Mononuclear cell (primary cell): ENCODE measurements around the gene TMEM272. TPM values are rescaled to one million over a fixed set of nuclear protein-coding genes. Genes with fewer than 3 reads are reported as not detected.

Source experiments
- H3K27me3 ChIP-seq: 2 replicates; pipeline ENCODE4 v1.6.0; 2011; ENCODE audit warnings: low read length, control low read depth; ENCODE audit not compliant: insufficient read depth
- H3K4me1 ChIP-seq: 2 replicates; pipeline ENCODE4 v1.5.1; 2011; ENCODE audit warnings: mild to moderate bottlenecking, low read length, control low read depth; ENCODE audit not compliant: insufficient read depth
- H3K4me3 ChIP-seq: 2 replicates; pipeline ENCODE4 v1.5.1; 2011; ENCODE audit warnings: mild to moderate bottlenecking, low read length, moderate library complexity
- H3K9me3 ChIP-seq: 2 replicates; pipeline ENCODE4 v1.5.1; 2011; ENCODE audit warnings: low read depth, mild to moderate bottlenecking, control low read depth, low read length
- total RNA-seq: library from RNA; depleted of rRNA; stranded (reverse); fragments of >200 nt; gene quantifications from one replicate; pipeline ENCODE4 v1.2.3, GENCODE V29; 2012

The TMEM272 gene
- total RNA-seq, 1 donor, result 1.0 TPM

- H3K4me1 ChIP-seq, result peaks cover 24% of the 10 kb centered on the region
- no peaks in the 10 kb centered on the region for H3K27me3 ChIP-seq
- H3K4me3 ChIP-seq, result no peak overlapping the region
- no peaks in the 10 kb centered on the region for H3K9me3 ChIP-seq
Measured at GRCh38 chr13:51795419-51795818, 49.6 kb downstream of the TMEM272 start.

GRCh38 chr13:51794964-51795363 is 50.0 kb downstream of the TMEM272 start:
- H3K4me1 ChIP-seq, result peaks cover 24% of the 10 kb centered on the region
- no peaks in the 10 kb centered on the region for H3K27me3 ChIP-seq
- H3K9me3 ChIP-seq, result no peaks in the 10 kb centered on the region
- H3K4me3 ChIP-seq, result no peak overlapping the region

- H3K4me1 ChIP-seq, result peaks cover 24% of the 10 kb centered on the region
- no peak overlapping the region for H3K4me3 ChIP-seq
- no peaks in the 10 kb centered on the region for H3K9me3 ChIP-seq
- no peaks in the 10 kb centered on the region for H3K27me3 ChIP-seq
Measured at GRCh38 chr13:51793570-51794271, 51.3 kb downstream of the TMEM272 start.

GRCh38 chr13:51786425-51787265 is 58.3 kb downstream of the TMEM272 start:
- Histone ChIP-seq H3K27me3 (no peaks in the 10 kb centered on the region), H3K4me1 (no peaks in the 10 kb centered on the region), H3K4me3 (no peak overlapping the region), H3K9me3 (no peaks in the 10 kb centered on the region)

DNA sequence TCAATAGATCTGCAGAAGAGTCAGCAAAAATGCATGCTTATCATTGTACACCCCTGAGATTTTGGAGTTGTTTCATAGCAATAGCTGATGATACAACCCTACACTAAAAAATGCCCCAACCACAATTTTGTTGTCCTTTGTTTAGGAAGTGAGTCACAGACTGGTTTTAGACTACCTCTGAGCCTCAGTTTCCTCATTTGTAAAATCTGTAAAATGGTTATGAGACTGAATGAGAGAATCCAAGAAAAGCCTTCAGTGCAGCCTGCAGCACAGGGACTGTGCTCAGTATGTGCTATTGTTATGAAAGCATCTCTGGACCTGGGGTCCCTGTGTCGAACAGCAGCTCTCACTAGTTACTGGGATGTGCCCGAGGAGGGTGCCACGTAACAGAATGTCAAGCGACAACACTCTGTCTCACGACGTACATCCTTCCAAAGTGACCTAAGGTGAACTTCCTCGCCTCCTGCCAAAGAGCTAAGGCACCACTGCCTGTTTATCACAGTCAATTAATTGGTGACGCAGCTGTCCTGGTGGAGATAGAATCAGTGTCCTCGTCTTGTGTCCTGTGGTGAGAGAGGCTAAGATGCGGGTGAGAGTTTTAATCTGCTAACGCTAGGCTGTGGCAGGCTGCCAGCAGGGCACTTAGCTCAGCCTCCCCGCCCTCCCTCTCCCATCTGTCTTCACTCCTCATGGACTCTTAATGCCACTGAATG is 59.1 kb downstream of the TMEM272 start:
- Histone ChIP-seq H3K27me3 (no peaks in the 10 kb centered on the region), H3K4me1 (no peaks in the 10 kb centered on the region), H3K4me3 (no peak overlapping the region), H3K9me3 (no peaks in the 10 kb centered on the region)

DNA sequence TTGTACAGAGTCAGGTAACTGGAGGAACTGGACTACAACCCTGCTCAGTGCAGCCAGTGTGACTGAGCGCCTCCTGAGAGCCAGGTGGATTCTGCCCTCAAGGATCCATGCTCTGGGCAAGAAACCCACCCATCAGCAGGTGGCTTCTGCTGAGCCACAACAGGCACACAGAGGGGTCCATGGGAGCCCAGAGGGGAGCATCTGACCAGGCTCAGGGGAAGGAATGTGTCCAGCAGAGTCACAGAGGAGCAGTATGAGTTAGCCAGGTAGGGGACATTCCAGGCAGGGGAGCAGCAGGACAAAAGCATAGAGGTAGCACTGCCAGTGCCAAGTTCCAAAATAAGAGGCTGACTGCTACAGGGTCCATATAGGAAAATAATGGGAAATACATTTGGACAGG is 60.9 kb downstream of the TMEM272 start:
- no peaks in the 10 kb centered on the region for H3K9me3 ChIP-seq
- H3K27me3 ChIP-seq, result no peaks in the 10 kb centered on the region

DNA sequence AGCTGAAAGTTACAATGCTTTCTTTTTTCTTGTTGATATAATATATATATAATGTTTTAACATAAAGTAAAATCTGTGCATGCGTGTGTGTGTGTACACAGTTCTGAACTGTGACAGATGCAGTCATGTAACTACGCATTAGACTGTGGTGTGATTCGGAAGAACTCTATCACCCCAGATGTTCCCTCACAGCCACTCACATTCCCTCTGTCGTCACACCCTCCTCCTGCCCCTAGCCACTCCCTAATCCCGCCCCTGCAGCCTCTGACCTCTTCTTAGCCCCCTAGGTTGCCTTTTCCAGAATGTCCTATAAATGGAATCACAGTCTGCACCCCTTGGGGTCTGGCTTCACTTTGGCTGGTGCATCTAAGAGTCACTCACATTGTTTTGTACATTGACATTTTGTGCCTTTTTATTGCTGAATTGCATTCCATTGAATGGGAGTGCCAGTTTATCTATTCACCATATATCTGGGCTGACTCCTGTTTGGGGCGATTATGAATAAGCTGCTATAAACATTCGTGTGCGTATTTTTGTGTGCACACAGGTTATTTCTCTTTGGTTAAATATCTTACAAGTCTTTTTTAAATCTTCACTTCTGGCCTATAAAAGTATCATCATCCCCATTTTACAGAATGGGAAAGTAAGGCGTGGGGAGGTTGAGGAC is 61.4 kb downstream of the TMEM272 start:
- Histone ChIP-seq H3K4me1 (no peaks in the 10 kb centered on the region), H3K4me3 (no peak overlapping the region), H3K9me3 (no peaks in the 10 kb centered on the region), H3K27me3 (no peaks in the 10 kb centered on the region)

More for the DNA sequence above, 60.9 kb downstream of the TMEM272 start:
- no peak overlapping the region for H3K4me3 ChIP-seq
- no peaks in the 10 kb centered on the region for H3K4me1 ChIP-seq

GRCh38 chr13:51782026-51782710 is 62.8 kb downstream of the TMEM272 start:
- H3K9me3 ChIP-seq, result no peaks in the 10 kb centered on the region
- H3K27me3 ChIP-seq, result no peaks in the 10 kb centered on the region
- H3K4me1 ChIP-seq, result no peaks in the 10 kb centered on the region
- H3K4me3 ChIP-seq, result no peak overlapping the region

DNA sequence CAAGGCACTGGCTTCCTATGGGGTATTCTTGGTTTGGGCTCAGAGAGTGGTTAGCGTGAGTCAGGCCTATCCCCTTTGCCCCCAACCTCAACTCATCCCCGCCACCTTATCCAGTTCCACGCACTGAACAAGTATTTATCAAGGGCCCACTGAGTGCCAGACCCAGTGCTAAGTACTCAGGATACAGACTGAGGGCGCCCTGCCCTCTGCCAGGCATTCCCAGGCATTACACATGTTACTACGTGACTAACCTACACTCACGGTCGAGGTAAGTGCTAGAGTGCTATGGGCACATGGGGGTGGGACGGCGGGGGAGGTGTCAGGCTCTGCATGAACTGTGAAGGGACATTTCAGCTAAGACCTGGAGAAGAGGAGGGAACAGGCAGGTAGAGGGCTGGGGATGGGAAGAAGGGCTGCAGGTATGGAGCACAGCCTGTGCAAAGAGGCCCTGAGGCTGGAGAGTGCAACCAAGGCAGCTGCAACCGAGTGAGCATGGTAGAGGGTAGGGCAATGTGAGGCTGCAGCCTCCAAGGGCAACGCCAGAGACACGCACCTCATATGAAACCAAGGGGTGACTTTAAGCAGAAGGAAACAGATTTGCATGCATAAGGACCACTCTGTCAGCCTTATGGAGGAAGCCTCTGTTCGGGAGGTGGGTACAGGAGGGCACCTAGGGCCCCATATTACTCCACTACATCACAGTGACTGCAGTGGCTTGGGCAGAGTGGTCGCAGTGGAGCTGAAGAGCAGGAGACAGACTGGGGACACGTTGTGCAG is 63.5 kb downstream of the TMEM272 start:
- H3K4me3 ChIP-seq, result no peak overlapping the region
- no peaks in the 10 kb centered on the region for H3K27me3 ChIP-seq
- H3K4me1 ChIP-seq, result no peaks in the 10 kb centered on the region

GRCh38 chr13:51780099-51780498 is 64.9 kb downstream of the TMEM272 start:
- H3K9me3 ChIP-seq, result no peaks in the 10 kb centered on the region
- H3K4me3 ChIP-seq, result no peak overlapping the region
- no peaks in the 10 kb centered on the region for H3K4me1 ChIP-seq
- no peaks in the 10 kb centered on the region for H3K27me3 ChIP-seq

More for the DNA sequence above, 63.5 kb downstream of the TMEM272 start:
- no peaks in the 10 kb centered on the region for H3K9me3 ChIP-seq

DNA sequence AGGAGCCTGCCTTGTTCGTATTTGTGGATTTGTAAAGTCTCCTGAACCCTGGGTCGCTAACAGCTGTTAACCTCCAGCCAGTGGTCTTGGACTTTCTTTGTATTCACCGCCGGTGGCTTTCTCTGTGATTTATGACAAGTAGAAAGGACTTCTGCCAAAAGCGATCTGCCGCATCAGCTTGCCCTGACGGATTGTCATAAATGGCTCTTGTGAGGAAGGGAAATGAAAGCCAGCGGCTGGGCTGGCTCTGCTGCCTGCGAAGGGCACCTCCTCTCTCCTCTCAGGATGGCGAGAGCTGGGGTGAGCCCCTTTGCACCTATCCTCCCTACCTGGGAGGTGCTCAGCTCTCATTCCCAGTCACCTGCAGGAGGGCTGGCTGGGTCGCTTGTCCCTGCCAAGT is 66.6 kb downstream of the TMEM272 start:
- H3K4me1 ChIP-seq, result no peaks in the 10 kb centered on the region
- no peaks in the 10 kb centered on the region for H3K9me3 ChIP-seq
- no peaks in the 10 kb centered on the region for H3K27me3 ChIP-seq
- no peak overlapping the region for H3K4me3 ChIP-seq

- H3K9me3 ChIP-seq, result no peaks in the 10 kb centered on the region
- no peak overlapping the region for H3K4me3 ChIP-seq
- no peaks in the 10 kb centered on the region for H3K4me1 ChIP-seq
- no peaks in the 10 kb centered on the region for H3K27me3 ChIP-seq
Measured at GRCh38 chr13:51777921-51778320, 67.1 kb downstream of the TMEM272 start.

DNA sequence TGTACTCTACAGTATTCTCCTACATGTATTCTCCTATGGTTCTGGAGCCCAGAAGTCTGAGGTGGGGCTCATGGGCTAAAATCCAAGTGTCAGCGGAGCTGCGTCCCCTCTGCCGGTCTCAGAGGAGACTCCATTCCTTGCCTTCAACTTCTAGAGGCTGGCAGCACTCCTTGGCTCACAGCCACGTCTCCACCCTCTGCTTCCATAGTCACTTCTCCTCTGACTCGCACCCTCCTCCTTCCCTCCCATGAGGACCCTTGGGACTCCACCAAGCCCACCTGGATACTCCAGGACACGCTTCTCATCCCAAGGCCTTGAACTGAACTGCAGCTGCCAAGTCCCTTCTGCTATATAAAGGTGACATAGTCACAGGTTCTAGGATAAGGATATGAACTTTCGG is 68.8 kb downstream of the TMEM272 start:
- no peaks in the 10 kb centered on the region for H3K27me3 ChIP-seq
- no peak overlapping the region for H3K4me3 ChIP-seq
- H3K9me3 ChIP-seq, result no peaks in the 10 kb centered on the region
- no peaks in the 10 kb centered on the region for H3K4me1 ChIP-seq

GRCh38 chr13:51773515-51773914 is 71.5 kb downstream of the TMEM272 start:
- H3K9me3 ChIP-seq, result no peaks in the 10 kb centered on the region

More at GRCh38 chr13:51773515-51773914, 71.5 kb downstream of the TMEM272 start:
- Histone ChIP-seq H3K4me1 (no peaks in the 10 kb centered on the region), H3K27me3 (no peaks in the 10 kb centered on the region), H3K4me3 (no peak overlapping the region)
